Hepatocyte (in vitro differentiated cells): ENCODE data around the gene COL15A1. TPM values are rescaled to one million over a fixed set of nuclear protein-coding genes. Genes with fewer than 3 reads are reported as not detected.
A peak's percentile ranks its signal among the peaks of the same experiment; 100 is the strongest.

ENCODE experiments used
- DNase-seq: peaks from one replicate; pipeline ENCODE4 v3.0.0-alpha.2; 2016; ENCODE audit warnings: low spot score
- H2AFZ ChIP-seq: fragments of 200-600 bp; sonication (generic); 2 replicates; pipeline ENCODE4 v1.6.0; 2016; ENCODE audit warnings: antibody characterized with exemption, mild to moderate bottlenecking
- H3K27ac ChIP-seq: fragments of 200-600 bp; sonication (generic); 2 replicates; pipeline ENCODE4 v1.5.1; 2016; ENCODE audit warnings: mild to moderate bottlenecking
- H3K27me3 ChIP-seq: fragments of 200-600 bp; sonication (generic); 2 replicates; pipeline ENCODE4 v1.6.1; 2016
- H3K36me3 ChIP-seq: fragments of 200-600 bp; sonication (generic); replicated peaks from 2 replicates; pipeline ENCODE4 v1.5.1; 2016; ENCODE audit warnings: low read depth; ENCODE audit not compliant: insufficient read depth
- H3K4me1 ChIP-seq: fragments of 200-600 bp; sonication (generic); 2 replicates; pipeline ENCODE4 v1.5.1; 2016; ENCODE audit warnings: mild to moderate bottlenecking, moderate library complexity; ENCODE audit not compliant: insufficient read depth
- H3K4me2 ChIP-seq: fragments of 200-600 bp; sonication (generic); 2 replicates; pipeline ENCODE4 v1.6.0; 2016
- H3K4me3 ChIP-seq: fragments of 200-600 bp; sonication (generic); 2 replicates; pipeline ENCODE4 v1.5.1; 2016; ENCODE audit warnings: mild to moderate bottlenecking
- H3K79me2 ChIP-seq: fragments of 200-600 bp; sonication (generic); 2 replicates; pipeline ENCODE4 v1.6.0; 2017; ENCODE audit warnings: mild to moderate bottlenecking
- H3K9me2 ChIP-seq: fragments of 200-600 bp; sonication (generic); replicated peaks from 2 replicates; pipeline ENCODE4 v1.6.0; 2017; ENCODE audit warnings: mild to moderate bottlenecking; ENCODE audit not compliant: insufficient read depth
- H3K9me3 ChIP-seq: fragments of 200-600 bp; sonication (generic); 2 replicates; pipeline ENCODE4 v1.5.1; 2016; ENCODE audit warnings: low read depth, mild to moderate bottlenecking
- H4K20me1 ChIP-seq: fragments of 200-600 bp; sonication (generic); 2 replicates; pipeline ENCODE4 v1.6.0; 2016; ENCODE audit warnings: mild to moderate bottlenecking; ENCODE audit not compliant: insufficient read depth, poor library complexity, severe bottlenecking
- EZH2 ChIP-seq: fragments of 200-600 bp; sonication (generic); IDR thresholded peaks from 2 replicates; pipeline ENCODE4 v1.6.1; 2016; ENCODE audit warnings: antibody characterized with exemption, mild to moderate bottlenecking, borderline replicate concordance
- EZH2phosphoT487 ChIP-seq: fragments of 200-600 bp; sonication (generic); IDR thresholded peaks from one replicate; pipeline ENCODE4 v1.6.1; 2018; ENCODE audit warnings: antibody characterized with exemption, mild to moderate bottlenecking, low read depth, moderate library complexity; ENCODE audit not compliant: unreplicated experiment, severe bottlenecking
- WGBS: methylation state at CpG from one replicate; pipeline ENCODE4 v1.1.6; 2016; ENCODE audit warnings: low lambda C conversion rate; ENCODE audit errors: missing lambda C conversion rate; 5-methylcytosine and 5-hydroxymethylcytosine counted together
- polyA plus RNA-seq: library from polyadenylated mRNA; unstranded; fragments of >200 nt; fragmentation: Nextera tagmentation; extraction: Ambion mirVana; gene quantifications from 2 replicates; pipeline ENCODE4 v1.2.1, GENCODE V29; 2016
- total RNA-seq: library from RNA; depleted of rRNA; stranded (reverse); fragments of >200 nt; gene quantifications from 2 replicates; pipeline ENCODE4 v1.2.3, GENCODE V29; 2014
- TF ChIP-seq, protein P1 (sequence below): fragments of 200-600 bp; sonication (generic); IDR thresholded peaks from 2 replicates; pipeline ENCODE4 v1.5.1; 2016; ENCODE audit warnings: antibody characterized with exemption, mild to moderate bottlenecking; ENCODE audit not compliant: poor library complexity

Gene COL15A1
- total and polyA plus RNA-seq, 2 experiments from 2014 or later: 97.6 to 106 TPM

DNA sequence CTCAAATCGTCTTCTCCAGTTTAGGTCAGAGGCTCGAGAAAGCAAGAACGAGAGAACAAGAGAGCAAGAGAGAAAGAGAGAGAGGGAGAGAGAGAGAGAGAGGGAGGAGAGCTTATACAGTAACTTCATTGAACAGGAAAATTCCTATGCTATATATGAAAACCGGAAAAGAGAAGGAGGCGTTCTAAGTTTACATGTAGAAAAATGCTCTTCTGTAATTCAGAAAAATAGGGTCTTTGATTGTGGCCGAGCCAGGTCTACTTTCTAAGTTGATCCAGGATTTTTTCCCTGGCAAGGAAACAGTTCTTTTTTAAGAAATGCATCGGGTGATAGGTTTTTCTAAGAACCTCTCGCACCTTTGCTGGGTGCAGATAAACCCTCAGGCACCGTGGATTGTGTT lies 29.5 kb downstream of the COL15A1 start:
- no peaks in the 10 kb centered on the region for H3K36me3 ChIP-seq
- H3K4me1 ChIP-seq: peaks cover 4% of the 10 kb centered on the region
- WGBS: 89% methylated on average over 9 of the region's 9 CpGs
- H3K27me3 ChIP-seq: peaks cover 5% of the 10 kb centered on the region
- no peaks in the 10 kb centered on the region for H4K20me1 ChIP-seq
- H3K9me3 ChIP-seq: no peaks in the 10 kb centered on the region
- DNase-seq: no peak
- H3K4me2 ChIP-seq: no peak overlapping the region
- H2AFZ ChIP-seq: no peak overlapping the region
- H3K4me3 ChIP-seq: no peak overlapping the region
- peaks cover 3% of the 10 kb centered on the region for H3K79me2 ChIP-seq
- no peak overlapping the region for H3K27ac ChIP-seq
- TF ChIP-seq EZH2phosphoT487 (no peak), EZH2 (no peak)
- TF ChIP-seq, protein P1, sequence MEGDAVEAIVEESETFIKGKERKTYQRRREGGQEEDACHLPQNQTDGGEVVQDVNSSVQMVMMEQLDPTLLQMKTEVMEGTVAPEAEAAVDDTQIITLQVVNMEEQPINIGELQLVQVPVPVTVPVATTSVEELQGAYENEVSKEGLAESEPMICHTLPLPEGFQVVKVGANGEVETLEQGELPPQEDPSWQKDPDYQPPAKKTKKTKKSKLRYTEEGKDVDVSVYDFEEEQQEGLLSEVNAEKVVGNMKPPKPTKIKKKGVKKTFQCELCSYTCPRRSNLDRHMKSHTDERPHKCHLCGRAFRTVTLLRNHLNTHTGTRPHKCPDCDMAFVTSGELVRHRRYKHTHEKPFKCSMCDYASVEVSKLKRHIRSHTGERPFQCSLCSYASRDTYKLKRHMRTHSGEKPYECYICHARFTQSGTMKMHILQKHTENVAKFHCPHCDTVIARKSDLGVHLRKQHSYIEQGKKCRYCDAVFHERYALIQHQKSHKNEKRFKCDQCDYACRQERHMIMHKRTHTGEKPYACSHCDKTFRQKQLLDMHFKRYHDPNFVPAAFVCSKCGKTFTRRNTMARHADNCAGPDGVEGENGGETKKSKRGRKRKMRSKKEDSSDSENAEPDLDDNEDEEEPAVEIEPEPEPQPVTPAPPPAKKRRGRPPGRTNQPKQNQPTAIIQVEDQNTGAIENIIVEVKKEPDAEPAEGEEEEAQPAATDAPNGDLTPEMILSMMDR: no peak
- H3K9me2 ChIP-seq: no peaks in the 10 kb centered on the region

DNA sequence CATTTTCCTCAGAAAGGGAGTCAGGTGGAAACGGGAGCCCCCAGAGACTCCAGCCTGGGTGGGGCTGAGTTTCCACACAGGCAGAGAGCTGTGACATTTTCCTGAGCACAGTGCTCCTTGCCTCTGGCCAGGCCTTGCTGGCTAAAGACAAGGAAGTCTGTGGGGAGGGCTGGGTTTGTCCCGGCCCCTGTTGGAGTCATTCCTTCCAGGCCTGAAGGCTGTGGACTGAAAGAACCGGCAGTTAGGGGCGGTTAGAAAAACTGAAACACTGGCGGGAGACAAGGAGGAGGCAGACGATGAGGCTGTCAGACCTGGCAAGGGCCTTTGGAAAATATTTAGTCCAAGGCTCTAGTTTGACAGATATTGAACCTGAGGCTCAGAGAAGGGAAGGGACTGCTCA lies 29.9 kb downstream of the COL15A1 start:
- DNase-seq: no peak
- Histone ChIP-seq H4K20me1 (no peaks in the 10 kb centered on the region), H3K4me2 (no peak overlapping the region), H3K4me3 (no peak overlapping the region), H3K9me3 (no peaks in the 10 kb centered on the region), H3K27ac (no peak overlapping the region), H3K27me3 (peaks cover 5% of the 10 kb centered on the region), H3K36me3 (no peaks in the 10 kb centered on the region), H3K4me1 (peaks cover 4% of the 10 kb centered on the region), H2AFZ (no peak overlapping the region), H3K79me2 (peaks cover 3% of the 10 kb centered on the region), H3K9me2 (no peaks in the 10 kb centered on the region)
- WGBS: 79% methylated on average over 6 of the region's 6 CpGs
- TF ChIP-seq, protein P1: no peak
- TF ChIP-seq EZH2phosphoT487: no peak
- TF ChIP-seq EZH2: no peak

DNA sequence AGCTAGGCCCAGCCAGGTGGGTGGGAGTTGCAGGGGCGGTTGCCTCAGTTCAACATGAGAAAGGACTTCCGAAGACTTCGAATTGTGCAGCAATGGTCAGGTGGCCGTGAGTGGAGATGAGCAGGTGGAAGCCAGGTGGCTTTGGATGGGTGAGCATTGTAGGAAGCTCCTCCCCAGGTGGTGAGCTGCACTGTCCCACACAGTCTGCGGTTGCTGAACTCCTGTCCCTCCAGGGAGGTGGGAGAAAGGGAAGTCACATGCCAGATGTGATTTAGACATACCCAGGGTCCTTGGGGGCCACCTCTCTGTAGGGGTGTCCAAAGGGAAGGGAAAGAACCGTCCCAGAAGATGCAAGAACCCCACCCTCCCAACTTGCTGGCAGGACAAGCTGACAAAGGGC lies 30.4 kb downstream of the COL15A1 start:
- DNase-seq: no peak
- H3K27me3 ChIP-seq: peaks cover 5% of the 10 kb centered on the region
- no peak for TF ChIP-seq EZH2
- TF ChIP-seq EZH2phosphoT487: no peak
- TF ChIP-seq, protein P1: no peak
- no peaks in the 10 kb centered on the region for H3K9me2 ChIP-seq
- 91% methylated on average over 6 of the region's 6 CpGs for WGBS
- H3K36me3 ChIP-seq: no peaks in the 10 kb centered on the region
- no peak overlapping the region for H3K27ac ChIP-seq
- no peaks in the 10 kb centered on the region for H3K9me3 ChIP-seq
- peaks cover 4% of the 10 kb centered on the region for H3K4me1 ChIP-seq
- H2AFZ ChIP-seq: no peak overlapping the region
- H3K4me3 ChIP-seq: no peak overlapping the region
- H3K4me2 ChIP-seq: no peak overlapping the region
- H3K79me2 ChIP-seq: peaks cover 3% of the 10 kb centered on the region
- H4K20me1 ChIP-seq: no peaks in the 10 kb centered on the region

DNA sequence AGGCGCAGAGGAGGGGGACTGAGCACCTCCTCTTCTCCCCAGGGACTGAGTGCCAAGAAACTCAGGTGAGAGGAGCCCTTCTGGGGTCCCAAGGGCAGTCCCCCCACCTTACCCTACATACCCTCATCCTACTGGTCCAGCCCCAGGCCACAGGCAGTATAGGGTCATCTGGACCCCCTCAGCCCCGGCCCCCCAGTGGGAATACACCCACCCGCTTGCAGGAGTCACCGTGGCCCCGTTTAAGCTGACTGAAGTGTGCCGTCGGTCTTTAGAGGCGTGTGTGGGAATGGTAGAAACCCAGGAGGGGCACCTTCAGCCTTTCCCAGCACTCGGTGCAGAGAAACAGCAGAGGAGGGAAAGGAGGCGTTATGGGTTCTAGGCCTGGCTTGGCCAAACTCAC lies 30.8 kb downstream of the COL15A1 start:
- no peak overlapping the region for H3K27ac ChIP-seq
- no peaks in the 10 kb centered on the region for H4K20me1 ChIP-seq
- no peak overlapping the region for H2AFZ ChIP-seq
- H3K79me2 ChIP-seq: peaks cover 3% of the 10 kb centered on the region
- TF ChIP-seq EZH2: no peak
- TF ChIP-seq, protein P1: no peak
- TF ChIP-seq EZH2phosphoT487: no peak
- no peaks in the 10 kb centered on the region for H3K9me3 ChIP-seq
- no peak for DNase-seq
- no peak overlapping the region for H3K4me3 ChIP-seq
- H3K36me3 ChIP-seq: no peaks in the 10 kb centered on the region
- WGBS: 66% methylated on average over 10 of the region's 10 CpGs
- peaks cover 5% of the 10 kb centered on the region for H3K27me3 ChIP-seq
- H3K9me2 ChIP-seq: no peaks in the 10 kb centered on the region
- H3K4me1 ChIP-seq: peaks cover 4% of the 10 kb centered on the region
- H3K4me2 ChIP-seq: peak overlapping the region; percentile 23
